IMR-90 (cell line): ENCODE measurements around the gene TAB2.

ENCODE experiments used
- FOS ChIP-seq: fragments of 150-350 bp; IDR thresholded peaks from 2 replicates; pipeline ENCODE4 v1.6.1; 2016; ENCODE audit warnings: low read depth, low read length
- MAZ ChIP-seq: IDR thresholded peaks from 2 replicates; pipeline ENCODE4 v1.6.1; 2012; ENCODE audit warnings: low read depth, mild to moderate bottlenecking, low read length, improper control_type of control experiment, moderate library complexity, borderline replicate concordance
- MXI1 ChIP-seq: IDR thresholded peaks from 2 replicates; pipeline ENCODE4 v1.6.1; 2012; ENCODE audit warnings: low read depth, mild to moderate bottlenecking, low read length, moderate library complexity, borderline replicate concordance
- POLR2A ChIP-seq: IDR thresholded peaks from 2 replicates; pipeline ENCODE4 v1.6.1; 2012; ENCODE audit warnings: mild to moderate bottlenecking, low read depth, low read length
- RAD21 ChIP-seq: IDR thresholded peaks from 2 replicates; pipeline ENCODE4 v1.6.1; 2012; ENCODE audit warnings: low read length, improper control_type of control experiment
- RFX5 ChIP-seq: IDR thresholded peaks from 2 replicates; pipeline ENCODE4 v1.8.0; 2012; ENCODE audit warnings: low read depth, mild to moderate bottlenecking, low read length, moderate library complexity
- SMC3 ChIP-seq: fragments of 150-350 bp; IDR thresholded peaks from 2 replicates; pipeline ENCODE4 v1.6.1; 2016; ENCODE audit warnings: low read depth, mild to moderate bottlenecking, antibody characterized with exemption, low read length, moderate library complexity
- TF ChIP-seq, protein P1 (sequence below): conservative IDR thresholded peaks from 2 replicates; pipeline ENCODE4 v1.5.1; 2012; ENCODE audit warnings: mild to moderate bottlenecking, low read depth, low read length, improper control_type of control experiment

DNA sequence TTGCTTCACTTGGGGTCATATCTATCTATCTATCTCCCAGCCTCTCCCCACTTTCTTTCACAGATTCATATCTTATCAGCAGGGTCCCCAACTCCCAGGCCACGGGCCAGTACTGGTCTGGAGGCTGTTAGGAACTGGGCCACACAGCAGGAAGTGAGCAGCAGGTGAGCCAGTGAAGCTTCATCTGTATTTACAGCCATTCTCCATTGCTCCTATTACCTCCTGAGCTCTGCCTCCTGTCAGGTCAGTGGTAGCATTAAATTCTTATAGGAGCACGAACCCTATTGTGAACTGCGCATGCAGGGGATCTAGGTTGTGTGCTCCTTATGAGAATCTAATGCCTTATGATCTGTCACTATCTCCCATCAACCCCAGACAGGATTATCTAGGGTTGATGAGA is 14.8 kb upstream of the TAB2 start:
- TF ChIP-seq, protein P1, sequence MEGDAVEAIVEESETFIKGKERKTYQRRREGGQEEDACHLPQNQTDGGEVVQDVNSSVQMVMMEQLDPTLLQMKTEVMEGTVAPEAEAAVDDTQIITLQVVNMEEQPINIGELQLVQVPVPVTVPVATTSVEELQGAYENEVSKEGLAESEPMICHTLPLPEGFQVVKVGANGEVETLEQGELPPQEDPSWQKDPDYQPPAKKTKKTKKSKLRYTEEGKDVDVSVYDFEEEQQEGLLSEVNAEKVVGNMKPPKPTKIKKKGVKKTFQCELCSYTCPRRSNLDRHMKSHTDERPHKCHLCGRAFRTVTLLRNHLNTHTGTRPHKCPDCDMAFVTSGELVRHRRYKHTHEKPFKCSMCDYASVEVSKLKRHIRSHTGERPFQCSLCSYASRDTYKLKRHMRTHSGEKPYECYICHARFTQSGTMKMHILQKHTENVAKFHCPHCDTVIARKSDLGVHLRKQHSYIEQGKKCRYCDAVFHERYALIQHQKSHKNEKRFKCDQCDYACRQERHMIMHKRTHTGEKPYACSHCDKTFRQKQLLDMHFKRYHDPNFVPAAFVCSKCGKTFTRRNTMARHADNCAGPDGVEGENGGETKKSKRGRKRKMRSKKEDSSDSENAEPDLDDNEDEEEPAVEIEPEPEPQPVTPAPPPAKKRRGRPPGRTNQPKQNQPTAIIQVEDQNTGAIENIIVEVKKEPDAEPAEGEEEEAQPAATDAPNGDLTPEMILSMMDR, result no peak
- TF ChIP-seq RFX5, result no peak
- TF ChIP-seq RAD21, result no peak
- no peak for TF ChIP-seq MAZ
- TF ChIP-seq MXI1, result no peak
- no peak for TF ChIP-seq POLR2A
- no peak for TF ChIP-seq FOS
- no peak for TF ChIP-seq SMC3
